Measurements from ENCODE around the gene PSPC1. TPM values are rescaled to one million over a fixed set of nuclear protein-coding genes. Genes with fewer than 3 reads are reported as not detected.

Gene PSPC1
- total RNA-seq, 1 experiment from 2014 or later: 27.1 TPM

- H3K79me2 ChIP-seq (ENCODE audit: low read depth): no peaks in the 10 kb centered on the region
- H3K9me2 ChIP-seq (ENCODE audit: insufficient read depth): no peaks in the 10 kb centered on the region
- no peaks in the 10 kb centered on the region for H3K27me3 ChIP-seq (ENCODE audit: insufficient read depth, low read depth)
- H3F3A ChIP-seq (ENCODE audit: insufficient read depth, low read depth): peaks cover 20% of the 10 kb centered on the region; the same call in 1 of the 2 replicates
- H3K27ac ChIP-seq: no peak overlapping the region
- intact Hi-C loops (cut with micrococcal nuclease; ENCODE audit: unreplicated experiment): no loop called here
- no peak overlapping the region for H3K4me3 ChIP-seq
- BruUV-seq (replicated peaks): no TSS peak
- H3K36me3 ChIP-seq (ENCODE audit: low read depth): peaks cover 29% of the 10 kb centered on the region; the same call in 1 of the 2 replicates
- H3K9me3 ChIP-seq (ENCODE audit: insufficient read depth, low read depth): no peaks in the 10 kb centered on the region
- TF ChIP-seq, protein P1, sequence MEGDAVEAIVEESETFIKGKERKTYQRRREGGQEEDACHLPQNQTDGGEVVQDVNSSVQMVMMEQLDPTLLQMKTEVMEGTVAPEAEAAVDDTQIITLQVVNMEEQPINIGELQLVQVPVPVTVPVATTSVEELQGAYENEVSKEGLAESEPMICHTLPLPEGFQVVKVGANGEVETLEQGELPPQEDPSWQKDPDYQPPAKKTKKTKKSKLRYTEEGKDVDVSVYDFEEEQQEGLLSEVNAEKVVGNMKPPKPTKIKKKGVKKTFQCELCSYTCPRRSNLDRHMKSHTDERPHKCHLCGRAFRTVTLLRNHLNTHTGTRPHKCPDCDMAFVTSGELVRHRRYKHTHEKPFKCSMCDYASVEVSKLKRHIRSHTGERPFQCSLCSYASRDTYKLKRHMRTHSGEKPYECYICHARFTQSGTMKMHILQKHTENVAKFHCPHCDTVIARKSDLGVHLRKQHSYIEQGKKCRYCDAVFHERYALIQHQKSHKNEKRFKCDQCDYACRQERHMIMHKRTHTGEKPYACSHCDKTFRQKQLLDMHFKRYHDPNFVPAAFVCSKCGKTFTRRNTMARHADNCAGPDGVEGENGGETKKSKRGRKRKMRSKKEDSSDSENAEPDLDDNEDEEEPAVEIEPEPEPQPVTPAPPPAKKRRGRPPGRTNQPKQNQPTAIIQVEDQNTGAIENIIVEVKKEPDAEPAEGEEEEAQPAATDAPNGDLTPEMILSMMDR (conservative IDR thresholded peaks at IDR 0.05): no peak
- no peaks in the 10 kb centered on the region for H3K4me1 ChIP-seq (replicated peaks; ENCODE audit: insufficient read depth)
- H4K20me1 ChIP-seq (ENCODE audit: insufficient read depth): 0 out of 2 replicates have a peak, but pooled peaks cover 4% of the 10 kb centered on the region
- no peak for DNase-seq
- ChIA-PET POLR2A (ENCODE audit: unreplicated experiment) (no interaction called here), CTCF (no interaction called here)
- no peak overlapping the region for H2AFZ ChIP-seq
- H3K4me2 ChIP-seq: no peak overlapping the region
Observed at GRCh38 chr13:19676168-19676567, 106.6 kb downstream of the PSPC1 start.

GRCh38 chr13:19674898-19675297 lies 107.8 kb downstream of the PSPC1 start:
- H3K4me1 ChIP-seq (replicated peaks; ENCODE audit: insufficient read depth): no peaks in the 10 kb centered on the region
- no peak overlapping the region for H3K4me3 ChIP-seq
- no peaks in the 10 kb centered on the region for H3K9me2 ChIP-seq (ENCODE audit: insufficient read depth)
- CTCF ChIA-PET: no interaction called here
- intact Hi-C loops (cut with micrococcal nuclease; ENCODE audit: unreplicated experiment): no loop called here
- 0 out of 2 replicates have a peak, but pooled peaks cover 4% of the 10 kb centered on the region for H4K20me1 ChIP-seq (ENCODE audit: insufficient read depth)
- H3K36me3 ChIP-seq (ENCODE audit: low read depth): peaks cover 38% of the 10 kb centered on the region; the same call in 1 of the 2 replicates
- no peak for DNase-seq
- POLR2A ChIA-PET (ENCODE audit: unreplicated experiment): no interaction called here
- H3K27me3 ChIP-seq (ENCODE audit: insufficient read depth, low read depth): no peaks in the 10 kb centered on the region
- H2AFZ ChIP-seq: no peak overlapping the region
- TF ChIP-seq, protein P1 (conservative IDR thresholded peaks at IDR 0.05): no peak
- TF ChIP-seq EZH2 (IDR thresholded peaks at IDR 0.05; ENCODE audit: low read depth): no peak
- H3K79me2 ChIP-seq (ENCODE audit: low read depth): no peaks in the 10 kb centered on the region
- H3K4me2 ChIP-seq: no peak overlapping the region
- BruUV-seq (replicated peaks): no TSS peak
- no peak overlapping the region for H3K27ac ChIP-seq
- H3K9me3 ChIP-seq (ENCODE audit: insufficient read depth, low read depth): no peaks in the 10 kb centered on the region
- peaks cover 26% of the 10 kb centered on the region; the same call in 1 of the 2 replicates for H3F3A ChIP-seq (ENCODE audit: insufficient read depth, low read depth)

DNA sequence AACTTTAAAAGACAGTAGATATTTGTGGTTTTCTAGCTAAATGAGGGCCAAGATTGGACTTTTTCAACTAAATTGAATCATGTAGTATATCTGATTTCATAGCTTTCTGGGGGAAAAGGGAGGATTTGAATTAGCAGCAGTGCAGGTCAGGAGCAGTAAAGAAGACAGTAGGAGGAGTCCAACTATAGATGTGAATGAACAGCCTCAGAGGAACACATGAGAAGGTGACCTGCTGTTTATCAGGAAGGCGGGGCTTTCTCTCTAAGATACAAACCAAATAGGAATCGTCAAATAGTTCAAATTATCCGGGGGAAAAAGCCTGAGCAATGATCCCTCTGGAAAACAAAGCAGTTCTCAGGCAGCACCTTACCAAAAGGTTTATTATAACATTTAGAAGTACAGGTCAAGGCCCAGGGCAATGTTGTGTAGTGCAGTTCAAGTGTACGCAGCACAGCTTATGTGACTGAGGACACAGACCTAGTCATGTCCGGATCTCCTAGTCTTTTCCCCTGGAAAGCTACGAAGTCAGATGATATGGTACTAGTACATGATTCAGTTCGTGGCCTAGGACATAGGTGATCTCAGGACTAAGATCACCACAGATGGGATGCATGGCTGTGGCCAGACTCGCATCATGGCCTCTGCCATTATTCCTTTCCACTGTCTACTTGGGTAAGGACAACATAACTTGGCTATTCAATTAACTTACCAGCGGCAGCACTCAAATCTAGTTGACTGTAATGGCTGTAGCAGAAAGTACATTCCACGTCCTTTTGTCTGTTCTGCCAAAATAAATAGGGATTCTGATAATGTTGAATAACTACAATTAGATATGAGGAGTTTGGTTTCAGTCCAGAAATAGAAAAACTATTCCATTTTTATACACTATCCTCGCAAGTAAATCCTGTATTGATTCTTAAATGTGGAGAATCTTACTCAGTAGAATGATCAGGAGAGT lies 109.0 kb downstream of the PSPC1 start:
- no peaks in the 10 kb centered on the region for H3K9me3 ChIP-seq (ENCODE audit: insufficient read depth, low read depth)
- H3K27ac ChIP-seq: no peak overlapping the region
- no peak for DNase-seq
- H3K4me1 ChIP-seq (replicated peaks; ENCODE audit: insufficient read depth): no peaks in the 10 kb centered on the region
- ChIA-PET POLR2A (ENCODE audit: unreplicated experiment) (no interaction called here), CTCF (no interaction called here)
- H3K9me2 ChIP-seq (ENCODE audit: insufficient read depth): no peaks in the 10 kb centered on the region
- H3K36me3 ChIP-seq (ENCODE audit: low read depth): peaks cover 43% of the 10 kb centered on the region; the same call in 1 of the 2 replicates
- 0 out of 2 replicates have a peak, but pooled peaks cover 4% of the 10 kb centered on the region for H4K20me1 ChIP-seq (ENCODE audit: insufficient read depth)
- no peak for TF ChIP-seq EZH2 (IDR thresholded peaks at IDR 0.05; ENCODE audit: low read depth)
- TF ChIP-seq, protein P1 (conservative IDR thresholded peaks at IDR 0.05): no peak
- H3K4me3 ChIP-seq: no peak overlapping the region
- BruUV-seq (replicated peaks): no TSS peak
- no peak overlapping the region for H3K4me2 ChIP-seq
- peaks cover 26% of the 10 kb centered on the region; the same call in 1 of the 2 replicates for H3F3A ChIP-seq (ENCODE audit: insufficient read depth, low read depth)
- H3K27me3 ChIP-seq (ENCODE audit: insufficient read depth, low read depth): no peaks in the 10 kb centered on the region
- intact Hi-C loops (cut with micrococcal nuclease; ENCODE audit: unreplicated experiment): no loop called here
- H2AFZ ChIP-seq: no peak overlapping the region
- H3K79me2 ChIP-seq (ENCODE audit: low read depth): no peaks in the 10 kb centered on the region
